ENCODE results near the gene MYO7B.
"Not testable (repeated sequence)": the region's sequence is repeated elsewhere in the genome, so short reads cannot be mapped to it uniquely, and the experiment has no call there.

Gene MYO7B

GRCh38 chr2:127558911-127559310, 23.4 kb downstream of the MYO7B start:
- no peak for DNase-seq

DNA sequence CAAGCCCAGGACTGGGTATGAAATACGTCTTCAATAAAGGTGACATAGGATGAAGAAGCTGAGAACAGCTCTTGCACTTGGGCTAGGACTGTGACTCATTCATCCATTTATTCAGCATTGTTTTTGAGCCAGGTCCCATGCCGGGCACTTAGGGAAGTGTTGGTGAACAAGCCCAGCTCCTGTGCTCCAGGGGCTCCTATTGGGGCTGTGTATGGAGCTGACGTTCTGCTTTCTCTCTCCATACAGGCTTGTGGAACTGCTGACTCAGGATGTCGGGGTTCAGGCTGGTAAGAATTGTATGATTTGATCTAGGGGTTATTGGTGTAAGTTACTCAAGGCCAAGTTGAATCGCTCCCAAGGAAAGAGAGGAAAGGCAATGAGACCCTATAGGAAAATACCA, 24.0 kb downstream of the MYO7B start:
- no peak for DNase-seq

DNA sequence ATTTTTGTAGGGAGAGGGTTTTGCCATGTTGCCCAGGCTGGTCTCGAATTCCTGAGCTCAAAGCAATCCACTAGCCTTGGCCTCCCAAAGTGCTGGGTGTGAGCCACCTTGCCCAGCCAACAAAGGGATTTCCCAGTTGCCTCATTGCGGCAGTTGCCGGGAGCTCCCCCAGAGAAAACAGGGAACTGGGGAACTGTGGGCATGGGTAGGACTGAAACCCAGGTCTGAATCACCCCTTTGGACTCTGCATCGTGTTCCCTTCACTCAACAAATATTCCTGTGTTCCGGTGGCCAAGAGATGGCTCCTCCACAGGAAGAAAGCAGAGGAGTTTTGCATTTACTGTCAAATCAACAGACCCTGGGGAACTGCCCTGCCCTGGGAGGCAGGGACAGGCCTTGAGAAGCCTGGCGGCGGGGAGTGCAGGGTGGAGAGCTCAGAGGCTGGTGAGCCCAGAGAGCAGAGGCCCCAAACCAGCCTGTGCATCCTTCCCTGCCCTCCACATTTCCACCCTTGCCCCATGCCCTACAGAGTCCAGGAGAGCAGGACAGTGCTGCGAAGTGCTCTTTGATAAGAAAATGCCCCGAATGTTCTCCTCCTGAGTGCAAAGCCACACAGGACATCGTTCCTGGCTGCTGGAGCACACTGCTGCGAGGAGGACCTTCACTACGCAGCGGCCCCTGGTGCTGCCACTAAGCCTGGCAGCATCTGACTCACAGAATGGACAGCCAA, 24.9 kb downstream of the MYO7B start:
- peak in 1 of 2 donors; percentile 24 for DNase-seq

GRCh38 chr2:127560931-127561280, 25.4 kb downstream of the MYO7B start:
- no peak for DNase-seq

- DNase-seq, result no peak
These were observed 25.9 kb downstream of the MYO7B start for GRCh38 chr2:127561371-127561770.

- DNase-seq, result no peak
These were observed 27.5 kb downstream of the MYO7B start for GRCh38 chr2:127562936-127563335.

GRCh38 chr2:127563458-127564428, 28.3 kb downstream of the MYO7B start:
- DNase-seq, result no peak

DNA sequence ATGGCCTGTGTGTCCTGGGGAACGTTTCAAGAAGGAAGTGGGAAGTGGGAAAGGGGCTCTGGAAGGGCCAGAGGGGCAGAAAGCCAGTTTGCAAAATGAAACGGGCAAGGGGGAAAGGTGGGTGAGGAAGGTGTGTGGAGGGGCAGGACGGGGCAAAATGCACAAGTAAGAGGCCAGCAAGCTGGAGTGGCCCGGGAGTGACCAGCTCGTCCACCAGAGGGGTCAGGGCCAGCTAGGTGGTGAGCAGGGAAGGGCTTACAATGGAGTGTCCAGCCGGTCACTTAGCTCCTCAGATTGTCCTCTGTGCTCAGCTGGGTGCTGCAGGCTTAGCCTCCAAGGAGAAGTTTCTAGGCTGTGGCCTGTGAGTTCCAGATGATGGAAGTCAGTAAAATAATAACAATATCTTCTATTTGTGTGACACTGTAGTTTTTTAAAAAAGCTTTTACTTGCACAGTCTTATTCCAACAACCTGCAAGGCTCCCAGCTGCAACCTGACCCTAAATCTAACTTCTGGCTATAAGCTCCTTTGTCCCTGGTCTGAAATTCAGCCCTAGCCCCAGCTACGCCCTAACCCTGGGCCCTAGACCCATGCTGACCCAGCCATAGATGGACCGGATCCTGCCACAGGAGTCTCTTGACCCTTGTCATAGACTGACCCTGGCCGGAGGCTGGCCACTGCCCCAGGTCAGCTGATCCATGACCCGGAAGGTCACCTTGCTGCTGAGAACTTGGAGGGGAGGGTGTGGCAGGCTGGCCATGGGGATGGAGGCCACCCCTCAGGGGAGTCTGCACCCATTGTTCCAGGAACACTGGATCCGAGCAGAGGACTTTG, 29.2 kb downstream of the MYO7B start:
- DNase-seq, result no peak

DNA sequence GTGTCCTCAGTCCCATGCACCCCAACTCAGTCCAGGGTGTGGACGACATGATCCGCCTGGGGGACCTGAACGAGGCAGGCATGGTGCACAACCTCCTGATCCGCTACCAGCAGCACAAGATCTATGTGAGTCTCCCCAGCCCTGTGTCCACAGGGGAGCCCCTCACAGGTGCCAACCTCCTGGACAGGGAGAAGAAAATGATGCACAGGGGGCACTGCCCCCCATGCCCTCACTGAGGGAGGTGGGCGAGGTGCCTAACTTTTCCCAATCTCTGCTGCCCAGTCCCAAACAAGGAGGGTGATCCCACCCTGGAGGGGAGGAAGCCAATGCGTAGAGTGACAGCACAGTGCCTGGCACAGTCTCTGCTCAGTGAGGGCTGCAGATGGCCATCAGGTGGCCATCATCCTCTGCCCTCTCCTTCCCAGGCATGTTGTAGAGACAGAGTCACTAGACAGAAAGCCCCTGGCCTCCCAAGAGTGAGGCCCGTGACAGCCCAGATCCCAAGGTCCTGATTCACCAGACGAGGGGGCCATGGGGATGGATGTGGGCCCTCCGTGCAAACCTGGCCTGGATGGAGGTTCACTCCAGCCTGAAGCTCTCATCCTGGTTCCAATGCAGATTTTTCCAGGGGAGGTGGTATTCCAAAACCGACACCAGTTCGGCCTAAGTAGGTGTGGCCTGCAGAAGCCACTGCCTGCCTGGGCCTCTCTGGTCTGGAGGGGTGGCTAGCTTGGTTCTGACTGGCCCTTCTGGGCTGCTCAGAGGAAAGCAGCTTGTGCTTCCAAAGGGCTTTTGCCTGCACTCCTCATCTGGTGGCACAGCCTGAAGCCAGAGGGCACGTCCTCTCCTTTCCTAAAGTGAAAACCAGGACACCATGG, 30.0 kb downstream of the MYO7B start:
- no peak for DNase-seq

- no peak for DNase-seq
These were observed 30.6 kb downstream of the MYO7B start for GRCh38 chr2:127566139-127566417.

GRCh38 chr2:127566576-127566975, 31.1 kb downstream of the MYO7B start:
- no peak for DNase-seq

- DNase-seq, result no peak
These were observed 31.9 kb downstream of the MYO7B start for GRCh38 chr2:127567351-127567854.

DNA sequence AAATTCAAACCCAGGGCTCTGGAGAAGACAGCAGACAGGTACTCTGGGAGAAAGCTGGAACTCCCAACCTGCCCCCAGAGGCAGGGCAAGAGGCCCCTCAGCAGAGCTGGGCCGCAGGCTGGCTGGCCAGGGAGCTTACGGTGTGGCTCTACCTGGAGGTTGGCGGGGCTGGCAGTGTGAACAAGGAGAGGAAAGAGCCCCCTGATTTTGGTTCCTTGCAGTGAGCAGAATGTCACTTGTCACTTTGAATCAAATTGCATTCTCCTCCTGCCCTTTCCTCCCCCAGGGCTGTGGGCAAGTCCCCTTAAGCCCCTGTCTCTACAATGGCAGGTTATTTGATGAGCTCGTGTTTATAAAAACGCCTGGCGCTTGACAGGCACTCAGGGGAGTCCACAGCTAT, 32.6 kb downstream of the MYO7B start:
- DNase-seq, result no peak

- no peak for DNase-seq
These were observed 34.2 kb downstream of the MYO7B start for GRCh38 chr2:127569666-127570065.

DNA sequence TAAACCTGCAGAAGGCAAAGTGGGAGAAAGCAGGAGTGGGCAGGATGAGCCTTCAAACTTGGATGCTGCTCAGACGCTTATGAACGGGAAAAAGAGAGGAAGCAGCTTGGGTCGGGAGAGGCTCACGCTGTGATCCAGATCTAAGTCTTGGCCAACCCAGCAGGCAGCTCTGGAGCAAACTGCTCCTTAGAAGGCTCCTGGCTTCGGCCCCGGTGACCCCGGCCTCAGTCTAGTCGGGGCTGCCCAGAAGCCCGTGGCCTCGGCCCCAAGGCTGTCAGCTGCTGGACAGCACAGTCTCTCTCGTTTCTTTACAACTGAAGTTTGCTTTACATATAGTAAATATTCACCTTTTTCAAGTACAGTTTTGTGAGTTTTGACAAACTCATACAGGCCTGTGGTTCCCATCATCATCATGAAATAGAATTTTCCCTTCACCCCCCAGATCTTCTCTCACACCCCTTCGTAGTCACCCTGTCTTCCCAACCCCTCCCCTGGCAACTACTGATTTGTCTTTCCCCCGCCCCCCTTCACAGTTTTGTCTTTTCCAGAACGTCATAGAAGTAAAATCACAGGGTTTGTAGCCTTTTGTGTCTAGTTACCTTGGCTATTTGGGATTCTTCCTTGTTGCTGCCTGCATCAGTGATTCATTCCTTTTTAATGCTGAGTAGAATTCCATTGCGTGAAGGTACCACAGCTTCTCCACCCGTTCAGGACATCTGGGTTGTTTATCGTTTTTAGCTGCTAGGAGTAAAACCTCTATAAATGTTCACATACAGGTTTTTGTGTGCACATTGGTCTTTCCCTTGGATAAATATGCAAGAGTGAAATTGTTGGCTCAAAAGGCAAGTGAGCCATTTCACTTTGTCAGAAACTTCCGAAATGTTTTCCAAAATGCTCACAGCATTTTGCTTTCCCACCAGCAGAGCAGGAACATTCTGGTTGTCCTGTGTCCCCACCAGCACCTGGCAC, 35.1 kb downstream of the MYO7B start:
- peak in 1 of 2 donors; percentile 19 for DNase-seq

GRCh38 chr2:127572352-127572751, 36.9 kb downstream of the MYO7B start:
- DNase-seq, result not testable (repeated sequence)

GRCh38 chr2:127572841-127573240, 37.4 kb downstream of the MYO7B start:
- DNase-seq, result no peak

- DNase-seq, result no peak
These were observed 37.8 kb downstream of the MYO7B start for GRCh38 chr2:127573298-127573697.

GRCh38 chr2:127573771-127574170, 38.3 kb downstream of the MYO7B start:
- DNase-seq, result no peak

DNA sequence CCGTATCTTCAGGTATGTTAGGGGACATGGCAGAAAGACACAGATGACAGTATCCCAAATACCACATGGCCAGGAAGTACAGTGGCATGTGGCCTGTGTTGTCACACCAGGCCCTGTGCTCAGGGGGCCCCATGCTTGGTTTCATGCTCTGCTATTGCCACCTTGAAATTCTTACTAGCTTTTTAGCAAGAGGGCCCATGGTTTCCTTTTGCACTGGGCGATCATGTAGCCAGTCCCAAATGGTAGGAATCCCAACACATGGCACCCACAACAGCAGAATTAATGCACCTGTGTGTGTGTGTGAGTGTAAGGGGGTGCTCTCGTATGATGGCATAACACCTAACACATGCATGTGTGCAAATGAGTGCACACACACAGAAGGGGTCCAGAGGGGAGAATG, 39.2 kb downstream of the MYO7B start:
- no peak for DNase-seq
